Activated T-cell treated with anti-CD3 and anti-CD28 coated beads for 24 hours (primary cell): Measurements from ENCODE around the gene SULT1C2.

Source experiments
- DNase-seq: peaks from one replicate; pipeline ENCODE4 v3.0.0-alpha.2; 2020; ENCODE audit warnings: low read depth

The SULT1C2 gene

DNA sequence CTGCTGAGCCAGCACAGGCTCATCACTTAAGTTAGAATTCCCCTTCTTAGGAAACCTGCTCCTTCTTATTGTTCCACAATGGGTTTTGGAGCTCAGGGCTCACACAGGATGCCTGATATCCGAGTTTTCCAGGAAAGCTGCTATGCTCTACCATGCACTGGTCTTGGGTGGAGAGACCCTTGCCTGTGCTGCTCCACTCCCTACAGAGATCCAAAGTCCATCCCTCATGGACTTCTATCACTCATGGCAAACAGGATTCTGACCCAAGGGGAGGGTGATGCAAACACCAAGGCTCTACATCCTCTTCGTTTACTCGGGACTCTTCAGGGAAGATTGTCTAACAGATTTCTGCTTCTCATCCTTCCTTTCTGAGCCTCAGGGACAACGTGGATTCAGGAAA, 5.2 kb downstream of the SULT1C2 start:
- DNase-seq = no peak

- DNase-seq = no peak
These were observed 8.9 kb downstream of the SULT1C2 start for GRCh38 chr2:108297436-108298141.

DNA sequence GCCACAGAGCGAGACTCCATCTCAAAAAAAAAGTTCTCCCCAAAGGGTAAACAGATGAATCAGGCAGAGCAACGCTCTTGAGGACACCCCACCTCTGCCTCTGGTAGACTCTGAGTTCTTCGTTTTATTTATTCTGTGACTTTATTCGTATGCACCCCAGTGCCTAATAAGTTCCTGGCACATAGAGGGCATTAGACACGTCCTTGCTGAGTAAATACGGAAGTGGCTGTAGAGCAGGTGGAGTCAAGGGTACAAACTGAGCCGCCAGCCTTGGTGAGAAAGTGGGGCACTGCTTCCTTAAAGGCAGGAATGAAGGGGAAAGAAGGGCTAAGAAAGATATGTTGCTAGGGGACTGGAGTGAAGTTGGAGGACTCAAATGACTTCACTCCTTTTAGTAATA, 12.9 kb downstream of the SULT1C2 start:
- DNase-seq = no peak

DNA sequence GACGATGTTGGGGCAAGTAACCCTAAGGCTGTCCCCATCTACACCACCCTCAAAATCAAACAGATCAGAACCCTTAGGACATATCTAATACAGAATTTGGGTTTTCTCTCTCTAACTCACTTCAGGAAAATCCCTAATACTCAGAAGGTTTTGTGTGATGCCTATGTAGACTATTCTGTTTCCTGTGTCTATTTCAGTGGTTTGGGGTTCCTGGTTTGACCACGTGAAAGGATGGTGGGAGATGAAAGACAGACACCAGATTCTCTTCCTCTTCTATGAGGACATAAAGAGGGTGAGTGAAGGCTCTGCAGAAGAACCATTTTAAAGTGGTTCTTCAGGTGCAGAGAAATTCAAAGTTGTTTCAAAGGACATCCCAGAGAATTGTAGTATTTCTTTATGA, 16.3 kb downstream of the SULT1C2 start:
- no peak for DNase-seq

- no peak for DNase-seq
These were observed 17.2 kb downstream of the SULT1C2 start for GRCh38 chr2:108305901-108306300.

- no peak for DNase-seq
These were observed 21.2 kb downstream of the SULT1C2 start for GRCh38 chr2:108309903-108310302.

- no peak for DNase-seq
These were observed 26.0 kb downstream of the SULT1C2 start for GRCh38 chr2:108314586-108315296.

DNA sequence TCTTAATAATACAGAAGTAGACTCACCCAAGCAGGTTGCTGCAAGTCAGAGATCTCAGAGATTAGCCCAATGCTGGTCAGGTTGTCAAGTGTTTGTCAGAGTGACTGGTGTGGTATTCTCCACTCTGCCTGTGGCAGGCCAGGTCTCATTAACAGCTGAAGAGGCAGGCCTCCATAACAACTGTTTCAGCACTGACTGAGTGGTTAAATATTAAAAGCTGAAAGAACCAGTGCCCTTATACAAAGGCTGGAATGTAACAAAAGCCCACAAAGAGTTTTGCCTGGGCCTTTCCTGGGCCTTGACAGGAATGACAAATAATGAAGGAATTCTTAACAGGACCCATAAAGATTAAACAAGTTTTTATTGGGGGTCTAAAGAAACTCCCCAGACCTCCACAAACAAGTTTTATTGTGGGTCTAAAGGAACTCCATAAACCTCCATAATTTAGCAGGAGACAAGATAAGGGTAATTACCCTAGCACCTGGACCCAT, 26.8 kb downstream of the SULT1C2 start:
- no peak for DNase-seq

DNA sequence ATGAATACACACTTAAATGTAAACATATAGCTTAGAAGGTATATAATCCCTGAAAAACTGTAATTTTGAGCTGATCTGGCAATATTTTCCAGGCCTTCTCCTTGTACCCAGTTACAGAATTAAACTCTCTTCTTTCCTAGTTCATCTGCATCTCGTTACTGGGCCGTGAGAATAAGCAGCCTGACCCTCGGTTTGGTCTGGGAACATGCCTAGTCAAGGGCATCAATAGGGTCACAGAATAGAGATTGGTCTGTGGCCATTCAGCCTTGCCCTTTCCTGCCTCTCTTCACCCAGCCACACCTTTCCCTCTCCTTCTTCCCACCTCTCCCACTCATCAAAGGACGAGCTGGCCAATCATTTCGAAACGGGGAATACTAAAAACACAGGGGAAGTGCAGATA, 27.3 kb downstream of the SULT1C2 start:
- DNase-seq = no peak

DNA sequence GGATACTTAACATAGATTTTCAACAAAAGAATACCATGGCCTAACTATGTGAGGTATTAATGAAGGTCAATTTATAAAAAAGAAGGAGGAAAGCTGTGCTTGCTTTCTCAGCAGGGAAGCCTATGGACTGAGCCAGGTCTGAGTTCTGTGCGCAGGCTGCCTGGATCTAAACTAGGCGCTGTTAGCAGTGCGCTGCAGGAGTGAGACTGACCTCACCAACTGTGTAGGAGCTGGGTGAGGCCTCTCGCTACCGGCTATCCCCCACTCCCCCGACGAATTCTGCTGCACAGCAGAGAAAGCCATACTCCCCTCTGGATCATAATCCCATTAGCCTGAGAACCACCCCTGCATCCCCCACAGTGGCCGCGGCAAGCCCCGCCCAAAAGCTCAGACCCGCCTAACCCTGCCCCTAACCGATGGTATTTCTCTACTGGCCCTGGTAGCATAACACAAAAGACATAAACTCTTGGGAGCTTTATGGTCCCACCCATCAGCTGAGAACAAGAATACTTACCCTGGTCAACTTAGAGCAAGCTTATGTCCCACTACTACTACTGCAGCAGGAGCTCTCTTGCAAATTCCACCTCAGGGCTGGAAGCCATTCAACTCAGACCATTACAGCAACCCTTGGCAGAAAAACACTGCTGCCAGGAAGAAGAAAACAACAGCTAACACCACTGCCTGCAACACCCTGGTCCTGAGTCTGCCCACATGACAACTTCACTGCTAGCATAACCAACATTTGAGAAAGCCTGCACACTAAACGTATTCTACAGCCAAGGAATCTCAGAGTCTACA, 28.0 kb downstream of the SULT1C2 start:
- DNase-seq = no peak

- no peak for DNase-seq
These were observed 31.7 kb downstream of the SULT1C2 start for GRCh38 chr2:108320326-108320922.

DNA sequence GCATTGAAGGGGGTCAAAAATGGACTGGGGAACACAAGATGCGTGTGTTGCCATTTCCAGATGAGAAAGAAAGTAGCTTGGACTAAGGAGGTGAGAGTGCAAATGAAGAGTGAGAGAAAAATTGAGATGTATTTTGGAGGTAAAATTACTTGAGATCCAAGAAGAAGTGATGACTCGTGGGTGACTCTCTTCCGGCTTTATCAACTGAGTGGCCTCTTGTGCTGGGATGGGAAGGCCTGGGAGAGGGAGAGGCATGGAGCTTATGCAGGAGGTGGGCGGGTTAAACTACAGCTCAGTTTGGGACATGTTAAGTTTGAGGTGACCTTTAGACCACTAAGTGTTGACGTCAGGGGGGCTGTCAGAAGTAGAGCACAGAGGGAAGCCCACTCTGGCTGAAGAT, 34.9 kb downstream of the SULT1C2 start:
- DNase-seq = no peak

- no peak for DNase-seq
These were observed 36.0 kb downstream of the SULT1C2 start for GRCh38 chr2:108324531-108325255.

GRCh38 chr2:108325756-108326155, 37.1 kb downstream of the SULT1C2 start:
- no peak for DNase-seq

DNA sequence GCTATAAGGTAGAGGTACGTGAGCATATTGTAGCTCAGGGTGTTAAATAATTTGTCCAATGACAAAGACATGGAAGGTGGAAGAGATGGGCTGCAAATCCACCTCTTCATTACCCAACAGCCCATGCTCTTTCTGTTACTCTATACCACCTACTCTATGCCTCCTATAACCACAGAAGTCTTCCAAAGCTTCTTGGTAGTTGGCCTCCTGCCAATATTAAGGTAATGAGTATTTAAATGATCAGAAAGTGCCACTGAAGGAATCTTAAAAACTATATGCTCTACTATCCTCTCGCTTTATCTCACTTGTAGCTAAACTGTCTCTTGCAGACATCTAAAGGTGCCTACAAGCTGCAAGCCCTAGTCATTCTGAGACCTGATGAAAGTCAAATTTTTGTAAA, 41.1 kb downstream of the SULT1C2 start:
- no peak for DNase-seq

GRCh38 chr2:108330979-108331378, 42.3 kb downstream of the SULT1C2 start:
- DNase-seq = no peak

GRCh38 chr2:108345951-108346350, 57.3 kb downstream of the SULT1C2 start:
- DNase-seq = no peak

DNA sequence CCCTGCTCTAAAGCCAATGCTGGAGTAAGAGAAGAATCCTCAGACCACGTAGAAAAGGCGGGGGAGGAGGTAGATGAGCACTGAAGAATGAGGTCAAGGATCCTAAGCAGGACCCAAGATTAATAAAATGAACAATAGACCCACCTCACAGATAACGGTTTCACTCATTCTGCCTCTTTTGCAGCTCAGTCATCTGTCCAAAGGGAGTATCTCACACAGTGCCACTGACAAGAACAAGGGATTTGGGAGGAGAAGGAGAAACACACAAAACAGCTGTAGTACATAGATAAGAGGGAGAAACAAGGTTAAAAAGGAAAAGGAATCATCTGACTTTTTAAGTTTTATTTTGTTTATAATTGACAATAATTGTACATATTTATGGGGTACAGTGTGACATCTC, 58.1 kb downstream of the SULT1C2 start:
- no peak for DNase-seq

GRCh38 chr2:108347786-108348185, 59.1 kb downstream of the SULT1C2 start:
- DNase-seq = no peak

GRCh38 chr2:108348816-108349570, 60.3 kb downstream of the SULT1C2 start:
- DNase-seq = no peak

DNA sequence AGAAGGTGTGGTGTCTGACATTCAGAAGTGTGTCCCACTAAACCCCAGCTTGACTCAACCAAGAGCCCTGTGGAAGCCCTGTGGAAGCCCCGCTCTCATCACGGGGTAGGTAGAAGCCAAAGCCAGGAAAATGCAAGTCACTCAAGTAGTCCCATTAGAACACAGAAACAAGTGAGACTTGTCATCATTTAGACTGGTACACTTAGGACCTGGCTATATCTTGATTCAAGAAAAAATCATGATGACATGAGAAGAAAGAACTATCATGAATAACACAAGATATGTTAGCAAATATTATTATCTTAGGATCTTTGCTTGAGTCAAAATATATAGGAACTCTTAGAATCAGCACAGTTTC, 60.9 kb downstream of the SULT1C2 start:
- DNase-seq = no peak
